Vagina (tissue), 2 donors: ENCODE measurements around the gene MKNK2. TPM values are rescaled to one million over a fixed set of nuclear protein-coding genes. Genes with fewer than 3 reads are reported as not detected.

Experiments used
- DNase-seq, 2 donors: peaks; one replicate each; pipeline ENCODE4 v3.0.0-alpha.2; 2017; ENCODE audit errors: extremely low spot score in 2 of 2
- H3K27ac ChIP-seq: fragments of 200-600 bp; sonication (generic); one replicate; pipeline ENCODE4 v1.5.1; 2019
- H3K27me3 ChIP-seq: fragments of 200-600 bp; sonication (generic); one replicate; pipeline ENCODE4 v1.5.1; 2019
- H3K36me3 ChIP-seq, 2 donors: fragments of 200-600 bp; sonication (generic); one replicate each; pipeline ENCODE4 v1.5.1; 2017 to 2019
- H3K4me1 ChIP-seq: fragments of 200-600 bp; sonication (generic); one replicate; pipeline ENCODE4 v1.5.1; 2019
- H3K4me3 ChIP-seq, 2 donors: fragments of 200-600 bp; sonication (generic); 1 replicate in 1 of 2; 2 replicates in 1 of 2; pipeline ENCODE4 v1.5.1; 2016 to 2019
- H3K9me3 ChIP-seq: fragments of 200-600 bp; sonication (generic); one replicate; pipeline ENCODE4 v1.5.1; 2019
- CTCF ChIP-seq, 3 experiments: fragments of 450-650 bp in 2 of 3; fragments of 200-600 bp in 1 of 3; sonication (generic) in 1 of 3; IDR thresholded peaks; one replicate each; pipeline ENCODE4 v1.5.1; 2017 to 2019; ENCODE audit warnings: antibody characterized with exemption in 3 of 3, mild to moderate bottlenecking in 2 of 3, moderate library complexity in 2 of 3
- POLR2A ChIP-seq, 2 donors: fragments of 450-650 bp; IDR thresholded peaks; one replicate each; pipeline ENCODE4 v1.6.1; 2017; ENCODE audit warnings: antibody characterized with exemption in 2 of 2, mild to moderate bottlenecking in 2 of 2, moderate library complexity in 2 of 2
- POLR2AphosphoS5 ChIP-seq, 2 donors: sonication (generic); formaldehyde crosslinking; IDR thresholded peaks; one replicate each; pipeline ENCODE4 v1.9.0; 2017; ENCODE audit warnings: antibody characterized with exemption in 2 of 2, mild to moderate bottlenecking in 2 of 2, low read depth in 1 of 2; ENCODE audit not compliant: insufficient read depth in 1 of 2
- intact Hi-C: fragments of 100-400 bp; cut with DNase I; formaldehyde crosslinking; loops from one replicate; pipeline ENCODE4 v1.15.1; 2023
- total RNA-seq: library from RNA; depleted of rRNA; stranded (reverse); fragments of >200 nt; gene quantifications from one replicate; pipeline ENCODE4 v1.2.3, GENCODE V29; 2016

MKNK2 gene
- total RNA-seq, 1 donor from 2014 or later = 185 TPM

DNA sequence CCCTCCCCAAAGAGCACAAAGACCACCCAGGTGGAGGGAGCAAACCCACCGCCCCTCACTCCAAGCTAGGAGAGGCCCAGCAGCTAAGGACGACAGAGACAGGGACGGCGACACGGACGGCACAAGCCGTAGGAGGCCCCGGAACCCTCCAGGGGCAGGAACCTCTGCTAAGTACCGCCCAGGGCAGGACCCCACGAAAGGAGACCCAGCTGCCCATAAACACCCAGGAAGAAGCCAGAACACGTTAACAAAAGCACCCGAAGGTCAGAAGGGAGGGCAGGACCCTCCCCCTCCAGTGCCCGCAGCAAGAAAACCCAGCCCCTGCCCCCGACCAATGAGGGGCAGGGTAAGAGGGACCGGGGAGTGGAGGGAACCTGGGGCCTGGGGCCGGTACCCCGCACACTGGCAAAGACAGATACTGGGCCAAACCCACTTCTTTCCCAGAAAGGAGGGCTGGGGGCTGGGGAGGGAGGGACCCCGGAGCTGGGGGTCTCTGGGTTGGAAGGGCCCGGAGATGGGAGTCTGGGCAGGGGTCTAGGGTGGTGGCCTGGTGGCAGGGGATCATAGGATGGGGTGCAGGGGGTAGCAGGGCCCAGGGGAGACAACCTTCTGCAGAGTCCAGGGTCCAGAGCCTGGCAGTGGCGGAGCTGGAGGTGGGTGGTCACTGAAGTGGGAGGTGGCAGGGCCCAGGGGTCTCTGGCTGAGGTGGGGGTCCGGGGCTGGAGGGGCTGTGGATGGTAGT is 37.9 kb downstream of the MKNK2 start:
- TF ChIP-seq CTCF (IDR thresholded peaks at IDR 0.05) (no peak), POLR2A (IDR thresholded peaks at IDR 0.05) (no peak), POLR2AphosphoS5 (IDR thresholded peaks at IDR 0.05; ENCODE audit: insufficient read depth in 1 of 2, low read depth in 1 of 2) (no peak)
- no peak overlapping the region for H3K4me3 ChIP-seq
- no peak for DNase-seq
- no peaks in the 10 kb centered on the region for H3K36me3 ChIP-seq
- H3K4me1 ChIP-seq = peaks cover 29% of the 10 kb centered on the region
- no peak overlapping the region for H3K27ac ChIP-seq
- no peaks in the 10 kb centered on the region for H3K27me3 ChIP-seq
- intact Hi-C loops = loop anchor here (10.0 kb wide), 1 partner anchor 138 kb away; no protein-coding TSS in a partner anchor
- no peaks in the 10 kb centered on the region for H3K9me3 ChIP-seq

DNA sequence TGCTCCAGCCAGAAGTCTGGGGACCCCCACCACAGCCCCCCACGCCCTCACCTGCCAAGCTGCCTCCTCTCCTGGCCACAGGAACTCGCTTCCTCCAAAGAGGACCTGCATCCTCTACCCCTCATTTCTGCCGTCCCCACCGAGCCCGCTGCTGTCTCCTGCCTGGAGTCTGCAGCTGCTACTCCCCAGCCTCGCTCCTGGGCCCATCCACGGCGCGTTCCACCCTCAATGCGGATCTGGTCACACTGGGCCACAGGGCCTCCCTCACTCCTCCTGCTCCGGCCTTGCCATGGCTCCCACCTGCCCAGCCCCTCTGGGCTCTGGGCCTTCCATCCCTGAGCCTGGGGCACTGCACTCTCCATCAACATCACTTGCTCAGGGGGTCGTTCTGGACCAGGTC is 39.9 kb downstream of the MKNK2 start:
- DNase-seq = no peak
- TF ChIP-seq POLR2A (IDR thresholded peaks at IDR 0.05) = no peak
- TF ChIP-seq CTCF (IDR thresholded peaks at IDR 0.05) = no peak
- no peak for TF ChIP-seq POLR2AphosphoS5 (IDR thresholded peaks at IDR 0.05; ENCODE audit: insufficient read depth in 1 of 2, low read depth in 1 of 2)
- Histone ChIP-seq H3K4me3 (no peak overlapping the region), H3K27ac (no peak overlapping the region), H3K36me3 (no peaks in the 10 kb centered on the region), H3K27me3 (no peaks in the 10 kb centered on the region), H3K9me3 (no peaks in the 10 kb centered on the region), H3K4me1 (peaks cover 24% of the 10 kb centered on the region)
- intact Hi-C loops = loop anchor here (10.0 kb wide), 1 partner anchor 136 kb away; no protein-coding TSS in a partner anchor

GRCh38 chr19:2010135-2010668 is 40.8 kb downstream of the MKNK2 start:
- Histone ChIP-seq H3K27ac (no peak overlapping the region), H3K36me3 (no peaks in the 10 kb centered on the region)
- intact Hi-C loops = loop anchor here (10.0 kb wide), 1 partner anchor 135 kb away; no protein-coding TSS in a partner anchor

GRCh38 chr19:2003874-2004273 is 47.2 kb downstream of the MKNK2 start:
- Histone ChIP-seq H3K4me3 (no peak overlapping the region), H3K27ac (no peak overlapping the region), H3K36me3 (peaks cover 0 to 11% of the 10 kb centered on the region in 2 donors), H3K27me3 (no peaks in the 10 kb centered on the region), H3K9me3 (no peaks in the 10 kb centered on the region), H3K4me1 (no peaks in the 10 kb centered on the region)
- TF ChIP-seq POLR2AphosphoS5 (IDR thresholded peaks at IDR 0.05; ENCODE audit: insufficient read depth in 1 of 2, low read depth in 1 of 2) (no peak), POLR2A (IDR thresholded peaks at IDR 0.05) (no peak), CTCF (IDR thresholded peaks at IDR 0.05) (no peak)
- intact Hi-C loops = no loop called here
- no peak for DNase-seq

More at GRCh38 chr19:2010135-2010668, 40.8 kb downstream of the MKNK2 start:
- Histone ChIP-seq H3K4me1 (peaks cover 22% of the 10 kb centered on the region), H3K4me3 (no peak overlapping the region), H3K27me3 (no peaks in the 10 kb centered on the region), H3K9me3 (no peaks in the 10 kb centered on the region)
- TF ChIP-seq POLR2AphosphoS5 (IDR thresholded peaks at IDR 0.05; ENCODE audit: insufficient read depth in 1 of 2, low read depth in 1 of 2) = no peak
- no peak for TF ChIP-seq POLR2A (IDR thresholded peaks at IDR 0.05)
- TF ChIP-seq CTCF (IDR thresholded peaks at IDR 0.05) = no peak
- DNase-seq = no peak
